ENCODE results near the gene LRRC4C.

LRRC4C gene

GRCh38 chr11:40289370-40289769, 1170.1 kb downstream of the LRRC4C start:
- no peak for TF ChIP-seq CTCF (conservative IDR thresholded peaks at IDR 0.05)
- H3K27ac ChIP-seq, result no peak overlapping the region

GRCh38 chr11:40287916-40288803, 1171.3 kb downstream of the LRRC4C start:
- no peak overlapping the region for H3K27ac ChIP-seq
- no peak for TF ChIP-seq CTCF (conservative IDR thresholded peaks at IDR 0.05)

GRCh38 chr11:40286137-40286536, 1173.3 kb downstream of the LRRC4C start:
- no peak overlapping the region for H3K27ac ChIP-seq
- TF ChIP-seq CTCF (conservative IDR thresholded peaks at IDR 0.05), result no peak

- TF ChIP-seq CTCF (conservative IDR thresholded peaks at IDR 0.05), result no peak
- H3K27ac ChIP-seq, result no peak overlapping the region
Observed at GRCh38 chr11:40285558-40285957, 1173.9 kb downstream of the LRRC4C start.

GRCh38 chr11:40281052-40281580, 1178.3 kb downstream of the LRRC4C start:
- H3K27ac ChIP-seq, result no peak overlapping the region
- no peak for TF ChIP-seq CTCF (conservative IDR thresholded peaks at IDR 0.05)

- no peak overlapping the region for H3K27ac ChIP-seq
- TF ChIP-seq CTCF (conservative IDR thresholded peaks at IDR 0.05), result no peak
Observed at GRCh38 chr11:40280159-40281051, 1179.0 kb downstream of the LRRC4C start.

- H3K27ac ChIP-seq, result no peak overlapping the region
- TF ChIP-seq CTCF (conservative IDR thresholded peaks at IDR 0.05), result no peak
Observed at GRCh38 chr11:40276960-40277359, 1182.5 kb downstream of the LRRC4C start.
